Measurements from ENCODE around the gene GSTM2.
A peak's percentile ranks its signal among the peaks of the same experiment; 100 is the strongest.

The GSTM2 gene

DNA sequence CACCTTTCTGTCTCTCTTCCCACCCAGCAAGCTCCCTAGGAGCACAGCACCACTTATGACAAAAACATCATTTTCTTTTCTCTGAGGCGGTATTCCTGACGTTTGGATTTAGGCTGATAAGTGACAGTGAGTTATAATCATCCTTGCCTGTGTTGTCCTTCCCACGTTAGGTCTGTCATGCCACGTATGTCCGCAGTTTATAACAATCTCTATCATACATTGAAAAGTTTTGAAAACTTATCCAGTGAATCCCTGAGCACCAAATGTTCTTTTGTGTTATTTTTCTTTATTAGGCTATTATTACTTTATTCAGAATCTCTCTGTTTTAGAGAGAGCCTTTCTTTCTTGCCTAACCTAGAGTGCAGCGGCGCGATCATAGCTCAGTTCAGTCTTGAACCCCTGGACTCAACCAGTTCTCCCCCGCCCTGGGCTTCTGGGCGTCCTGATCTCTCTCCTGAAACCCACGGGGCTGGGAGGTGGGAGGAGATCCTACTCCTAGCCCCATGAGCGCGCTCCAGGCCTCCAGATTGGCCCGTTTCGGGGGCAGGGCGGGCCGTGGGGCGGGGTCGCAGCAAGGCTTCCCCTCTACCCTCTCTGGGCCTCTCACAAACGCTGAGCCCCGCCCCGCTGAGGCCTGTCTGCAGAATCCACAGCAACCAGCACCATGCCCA lies at the start of gene GSTM2:
Gene GSTM2 (plus strand): TSS at position 606 of the 671 bp plus-strand sequence. CDS start 59 bp downstream, at position 665.
- no peak for FAIRE-seq
- DNase-seq (ENCODE audit: insufficient read length, low spot score): peak; percentile 50

DNA sequence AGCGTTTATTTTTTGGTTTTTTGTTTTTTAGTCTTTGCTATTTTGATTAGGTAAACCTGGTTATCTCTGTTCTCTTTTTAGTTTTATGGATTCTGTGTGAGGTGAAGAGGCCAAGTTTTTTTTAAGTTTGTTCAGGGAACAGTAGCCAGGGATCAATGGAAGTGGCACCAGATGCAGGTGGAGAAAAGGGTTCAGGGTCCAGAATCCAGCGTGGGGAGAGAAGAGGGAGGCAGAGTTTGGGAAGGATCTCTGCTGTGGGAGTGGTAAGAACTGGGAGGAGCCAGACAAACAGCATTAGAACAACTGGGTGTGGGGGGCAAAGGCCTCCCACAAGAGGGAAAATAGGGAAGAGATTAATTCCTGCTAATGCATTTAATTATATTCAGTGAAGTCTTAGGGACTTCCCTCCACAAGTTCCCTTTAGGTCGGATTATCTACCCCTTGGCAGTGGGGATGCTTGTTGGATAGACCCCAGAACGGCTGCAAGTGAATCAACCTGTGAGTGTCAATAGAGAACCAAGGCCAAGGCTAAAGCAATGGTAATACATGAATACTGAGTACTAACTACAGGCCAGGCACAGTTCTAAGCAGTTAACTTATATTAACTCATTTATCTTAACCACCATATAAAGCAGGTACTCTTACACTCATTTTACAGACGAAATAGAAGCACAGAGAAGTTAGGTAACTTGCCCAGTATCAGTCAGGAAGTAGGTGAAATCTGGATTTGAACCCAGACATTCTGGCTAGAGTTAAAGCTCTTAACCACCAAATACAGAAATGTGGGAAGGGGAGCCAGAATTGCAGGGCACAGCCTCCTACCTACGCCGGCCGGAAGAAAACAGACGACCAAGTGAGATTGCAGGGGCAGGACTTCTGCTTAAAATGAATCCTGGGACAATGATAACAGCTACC lies 48.9 kb upstream of the GSTM2 start:
- FAIRE-seq: no peak
- TF ChIP-seq, protein P1, sequence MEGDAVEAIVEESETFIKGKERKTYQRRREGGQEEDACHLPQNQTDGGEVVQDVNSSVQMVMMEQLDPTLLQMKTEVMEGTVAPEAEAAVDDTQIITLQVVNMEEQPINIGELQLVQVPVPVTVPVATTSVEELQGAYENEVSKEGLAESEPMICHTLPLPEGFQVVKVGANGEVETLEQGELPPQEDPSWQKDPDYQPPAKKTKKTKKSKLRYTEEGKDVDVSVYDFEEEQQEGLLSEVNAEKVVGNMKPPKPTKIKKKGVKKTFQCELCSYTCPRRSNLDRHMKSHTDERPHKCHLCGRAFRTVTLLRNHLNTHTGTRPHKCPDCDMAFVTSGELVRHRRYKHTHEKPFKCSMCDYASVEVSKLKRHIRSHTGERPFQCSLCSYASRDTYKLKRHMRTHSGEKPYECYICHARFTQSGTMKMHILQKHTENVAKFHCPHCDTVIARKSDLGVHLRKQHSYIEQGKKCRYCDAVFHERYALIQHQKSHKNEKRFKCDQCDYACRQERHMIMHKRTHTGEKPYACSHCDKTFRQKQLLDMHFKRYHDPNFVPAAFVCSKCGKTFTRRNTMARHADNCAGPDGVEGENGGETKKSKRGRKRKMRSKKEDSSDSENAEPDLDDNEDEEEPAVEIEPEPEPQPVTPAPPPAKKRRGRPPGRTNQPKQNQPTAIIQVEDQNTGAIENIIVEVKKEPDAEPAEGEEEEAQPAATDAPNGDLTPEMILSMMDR (IDR thresholded peaks at IDR 0.05; ENCODE audit: insufficient read depth, missing control alignments): no peak
- no peak for DNase-seq (ENCODE audit: insufficient read length, low spot score)

More for the DNA sequence above, at the start of gene GSTM2:
- TF ChIP-seq, protein P1 (IDR thresholded peaks at IDR 0.05; ENCODE audit: insufficient read depth, missing control alignments): no peak

DNA sequence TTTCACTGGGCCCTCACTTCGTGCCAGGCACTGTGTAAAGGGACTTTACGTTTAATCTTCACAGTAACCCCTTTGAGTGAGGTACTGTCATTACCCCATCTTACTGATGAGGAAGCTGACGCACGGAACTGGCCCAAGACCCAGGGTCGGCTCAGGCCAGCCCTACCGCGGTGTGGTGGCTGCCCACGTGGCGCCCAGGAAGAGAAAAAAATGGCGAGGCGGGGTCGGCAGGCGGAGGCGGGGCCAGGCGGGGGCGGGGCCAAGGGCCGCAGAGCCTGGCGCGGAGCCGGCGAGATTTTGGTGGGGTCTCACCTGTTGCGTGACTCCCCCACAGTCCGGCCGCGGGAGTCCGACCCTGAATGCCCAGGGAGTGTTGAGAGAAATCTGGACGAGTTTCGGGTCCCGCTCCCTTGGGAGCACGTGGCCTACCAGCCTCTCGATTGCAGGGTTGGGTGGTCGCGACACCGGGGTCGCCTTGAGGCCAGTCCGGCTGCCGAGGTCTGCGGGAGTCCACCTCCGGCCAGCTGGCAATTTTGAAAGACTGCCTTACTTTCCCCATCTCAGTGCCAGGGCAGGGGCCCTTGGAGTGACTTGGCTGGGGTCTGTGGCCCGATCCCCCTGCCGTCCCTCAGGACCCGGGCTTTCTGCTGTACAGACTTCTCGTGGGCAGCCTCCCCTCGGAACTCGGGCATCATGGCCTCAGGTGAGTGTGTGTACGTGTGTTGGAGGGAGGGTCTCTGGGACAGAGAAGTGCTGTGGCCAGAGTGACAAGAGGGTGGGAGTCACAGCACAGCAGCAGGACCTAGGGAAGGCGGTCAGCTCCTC lies 48.1 kb upstream of the GSTM2 start, which contains the start of the genes AMPD2 and GNAT2:
Gene AMPD2 (plus strand): TSS at position 262 of the 825 bp plus-strand sequence. CDS start 1,339 bp downstream, outside the sequence.
Gene GNAT2 (minus strand): TSS at position 41 of the 825 bp plus-strand sequence. CDS start 6,746 bp downstream, outside the sequence.
- TF ChIP-seq, protein P1 (IDR thresholded peaks at IDR 0.05; ENCODE audit: insufficient read depth, missing control alignments): no peak
- peak; percentile 68 for DNase-seq (ENCODE audit: insufficient read length, low spot score)
- FAIRE-seq: no peak

DNA sequence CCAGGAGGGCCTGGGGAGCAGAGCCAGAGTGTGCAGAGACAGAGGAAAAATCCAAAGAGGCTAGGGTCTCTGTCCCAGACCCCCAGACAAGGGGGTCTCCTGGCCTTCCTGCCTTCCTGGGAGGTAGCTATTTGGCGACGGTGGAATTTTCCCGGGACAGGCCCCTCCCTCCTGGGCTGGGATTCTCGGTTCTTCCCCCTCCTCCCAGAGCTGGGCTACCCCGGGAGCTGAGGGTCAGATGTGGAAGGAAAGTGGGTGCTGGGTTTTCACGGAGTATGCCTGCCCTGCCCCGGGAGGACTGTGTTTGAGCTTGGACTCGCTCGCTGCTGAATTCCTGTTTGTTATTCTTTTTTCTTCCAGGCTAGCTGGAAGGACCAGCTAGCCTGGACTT lies 47.5 kb upstream of the GSTM2 start:
- DNase-seq (ENCODE audit: insufficient read length, low spot score) (no peak), FAIRE-seq (no peak)
- TF ChIP-seq, protein P1 (IDR thresholded peaks at IDR 0.05; ENCODE audit: insufficient read depth, missing control alignments): no peak

DNA sequence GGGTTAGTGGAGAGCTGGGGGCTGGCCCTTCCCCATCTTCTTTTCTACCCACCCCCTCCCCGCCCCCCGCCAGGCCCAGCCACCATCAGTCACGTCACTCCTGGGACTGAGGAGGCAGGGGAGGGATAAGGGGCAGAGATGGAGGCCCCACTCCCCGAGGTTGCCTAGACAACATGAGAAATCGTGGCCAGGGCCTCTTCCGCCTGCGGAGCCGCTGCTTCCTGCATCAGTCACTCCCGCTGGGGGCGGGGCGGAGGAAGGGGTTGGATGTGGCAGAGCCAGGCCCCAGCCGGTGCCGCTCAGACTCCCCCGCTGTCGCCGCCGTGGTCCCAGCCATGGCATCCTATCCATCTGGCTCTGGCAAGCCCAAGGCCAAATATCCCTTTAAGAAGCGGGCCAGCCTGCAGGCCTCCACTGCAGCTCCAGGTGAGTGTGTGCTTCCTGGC lies 47.0 kb upstream of the GSTM2 start:
- peak; percentile 90 for DNase-seq (ENCODE audit: insufficient read length, low spot score)
- TF ChIP-seq, protein P1 (IDR thresholded peaks at IDR 0.05; ENCODE audit: insufficient read depth, missing control alignments): no peak
- no peak for FAIRE-seq

DNA sequence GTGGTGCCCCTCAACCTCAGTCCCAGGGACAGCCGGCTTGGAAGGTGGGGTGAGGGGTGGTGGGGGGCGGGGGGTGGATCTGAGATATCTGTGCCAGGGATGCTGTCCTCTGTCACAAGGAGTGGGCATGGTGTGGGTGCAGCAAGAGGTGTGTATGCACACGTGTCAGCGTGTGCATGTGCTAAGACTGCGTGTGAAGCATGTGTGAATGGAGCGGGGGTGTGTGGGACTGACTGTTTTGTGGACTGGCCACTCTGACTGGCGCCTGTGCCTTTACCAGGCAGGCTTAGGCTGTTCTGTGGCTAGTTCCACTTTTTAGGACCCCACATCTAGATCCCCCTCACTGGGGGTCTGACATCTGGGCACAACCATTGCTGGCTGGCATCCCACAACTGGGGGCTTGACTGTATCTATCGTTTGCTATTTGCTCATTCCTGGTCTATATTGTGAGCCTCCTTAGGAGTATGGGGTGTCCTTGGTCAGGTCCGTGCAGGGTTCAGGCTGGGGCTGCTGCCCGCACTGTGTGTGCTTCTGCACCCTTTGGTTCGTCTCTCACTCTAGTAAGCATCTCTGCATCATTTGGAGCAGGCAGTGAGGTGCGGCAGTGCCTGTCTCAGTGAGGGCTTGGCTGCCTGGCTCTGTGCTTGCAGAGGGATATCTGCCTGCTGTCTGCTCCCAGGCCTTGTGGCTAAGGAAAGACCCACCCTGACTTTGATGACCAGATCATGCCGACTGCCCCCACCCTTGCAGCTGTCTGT lies 46.3 kb upstream of the GSTM2 start:
- DNase-seq (ENCODE audit: insufficient read length, low spot score): no peak
- TF ChIP-seq, protein P1 (IDR thresholded peaks at IDR 0.05; ENCODE audit: insufficient read depth, missing control alignments): no peak
- no peak for FAIRE-seq

Measured in D721Med (cell line).